Gastroesophageal sphincter (tissue), 4 donors: ENCODE measurements around the gene RNU1-4. TPM values are rescaled to one million over a fixed set of nuclear protein-coding genes. Genes with fewer than 3 reads are reported as not detected.
A peak's percentile ranks its signal among the peaks of the same experiment; 100 is the strongest.
"Not testable (repeated sequence)": the region's sequence is repeated elsewhere in the genome, so short reads cannot be mapped to it uniquely, and the experiment has no call there.

ENCODE experiments used
- ATAC-seq: fragments of 150-250 bp; one replicate; pipeline ENCODE4 v1.9.1; 2016; ENCODE audit warnings: mild to moderate bottlenecking, moderate library complexity
- H3K27ac ChIP-seq, 4 donors: fragments of 200-600 bp; sonication (generic) in 3 of 4; 1 replicate in 3 of 4; 2 replicates in 1 of 4; pipeline ENCODE4 v1.5.1; 2016 to 2019
- H3K27me3 ChIP-seq: fragments of 200-600 bp; sonication (generic); one replicate; pipeline ENCODE4 v1.5.1; 2019
- H3K36me3 ChIP-seq, 2 donors: fragments of 200-600 bp; sonication (generic); one replicate each; pipeline ENCODE4 v1.5.1; 2019; ENCODE audit warnings: control low read depth in 1 of 2
- H3K4me1 ChIP-seq, 3 donors: fragments of 200-600 bp; sonication (generic); 1 replicate in 2 of 3; 2 replicates in 1 of 3; pipeline ENCODE4 v1.5.1; 2016 to 2019; ENCODE audit warnings: control low read depth in 2 of 3
- H3K4me3 ChIP-seq, 2 donors: fragments of 200-600 bp; sonication (generic); one replicate each; pipeline ENCODE4 v1.5.1; 2019; ENCODE audit warnings: mild to moderate bottlenecking in 1 of 2, moderate library complexity in 1 of 2
- H3K9me3 ChIP-seq, 3 donors: fragments of 200-600 bp; sonication (generic); one replicate each; pipeline ENCODE4 v1.5.1; 2017 to 2019; ENCODE audit warnings: control low read depth in 2 of 3
- POLR2AphosphoS5 ChIP-seq: sonication (generic); formaldehyde crosslinking; IDR thresholded peaks from one replicate; pipeline ENCODE4 v1.6.1; 2017; ENCODE audit warnings: antibody characterized with exemption
- WGBS, 2 donors: methylation state at CpG; one replicate each; pipeline ENCODE4 v1.1.5; 2018; ENCODE audit warnings: low coverage in 1 of 2; 5-methylcytosine and 5-hydroxymethylcytosine counted together
- total RNA-seq, 4 donors: library from RNA; depleted of rRNA; stranded (reverse); fragments of >200 nt; gene quantifications; one replicate each; pipeline ENCODE4 v1.1.0, GENCODE V29; 2016

Gene RNU1-4
- total RNA-seq, 4 donors from 2014 or later = under 0.01 TPM; not detected in 1

- 82 to 84% methylated on average over 8 to 14 of the region's 15 CpGs for WGBS, 2 donors
- ATAC-seq = peak; percentile 78
These were observed 24.7 kb downstream of the RNU1-4 start for GRCh38 chr1:16764820-16765655.

GRCh38 chr1:16765731-16766605 is 25.7 kb downstream of the RNU1-4 start:
- ATAC-seq = peak; percentile 75
- H3K9me3 ChIP-seq, H3K36me3 ChIP-seq: not testable (repeated sequence)
- WGBS, 2 donors = 47 to 68% methylated on average over 9 to 13 of the region's 31 CpGs
- Histone ChIP-seq H3K4me3 (peak overlapping the region in 1 of 2 donors; percentile 35), H3K27me3 (peaks cover 18% of the 10 kb centered on the region), H3K4me1 (peaks cover 0 to 16% (median 0%) of the 10 kb centered on the region in 3 donors), H3K27ac (peak overlapping the region in 2 of 4 donors; percentile 64 to 74)

More at GRCh38 chr1:16764820-16765655, 24.7 kb downstream of the RNU1-4 start:
- peak overlapping the region in 1 of 2 donors; percentile 35 for H3K4me3 ChIP-seq
- H3K9me3 ChIP-seq, H3K36me3 ChIP-seq: not testable (repeated sequence)
- peaks cover 28% of the 10 kb centered on the region for H3K27me3 ChIP-seq
- peak overlapping the region in 2 of 4 donors; percentile 64 to 74 for H3K27ac ChIP-seq
- peaks cover 0 to 16% (median 0%) of the 10 kb centered on the region in 3 donors for H3K4me1 ChIP-seq
- TF ChIP-seq POLR2AphosphoS5 = peak; percentile 47

DNA sequence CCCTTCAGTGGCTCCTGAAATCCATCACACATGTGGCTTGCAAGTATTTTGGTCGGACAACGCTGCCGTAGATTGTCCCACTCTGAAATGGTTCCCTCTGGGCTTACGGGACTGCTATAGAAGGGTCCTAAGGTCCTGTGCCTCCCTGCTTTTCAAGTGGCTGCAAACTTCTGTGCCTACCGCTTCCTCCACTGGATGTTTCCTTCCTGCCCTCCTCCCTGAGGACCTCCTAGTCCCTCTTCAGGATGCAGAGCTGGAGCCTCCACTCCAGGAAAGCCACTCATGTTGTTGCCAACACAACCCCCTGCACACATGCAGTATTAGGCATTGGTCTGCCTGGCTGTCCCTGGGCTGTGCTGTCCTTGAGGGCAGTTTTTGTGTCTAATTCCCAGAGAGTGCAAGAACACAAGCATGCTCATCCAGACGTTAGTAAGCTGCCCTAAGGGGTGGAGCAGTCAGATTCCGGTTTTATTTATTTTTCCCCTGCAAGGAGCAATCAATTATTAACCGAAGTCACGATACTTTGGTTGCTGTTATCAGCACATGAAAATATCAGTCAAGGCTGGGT is 26.5 kb downstream of the RNU1-4 start:
- whole genome bisulfite sequencing, 2 donors = 44 to 53% methylated on average over 5 to 8 of the region's 9 CpGs
- peaks cover 18% of the 10 kb centered on the region for H3K27me3 ChIP-seq
- not testable (repeated sequence) for H3K4me3 ChIP-seq, H3K27ac ChIP-seq, ATAC-seq, H3K36me3 ChIP-seq, H3K9me3 ChIP-seq
- H3K4me1 ChIP-seq = peaks cover 0 to 16% (median 0%) of the 10 kb centered on the region in 3 donors

GRCh38 chr1:16770139-16770759 is 29.9 kb downstream of the RNU1-4 start:
- Histone ChIP-seq H3K27me3 (peaks cover 16% of the 10 kb centered on the region), H3K4me1 (peaks cover 0 to 16% (median 5%) of the 10 kb centered on the region in 3 donors)
- ATAC-seq, H3K27ac ChIP-seq, H3K9me3 ChIP-seq, H3K36me3 ChIP-seq, H3K4me3 ChIP-seq: not testable (repeated sequence)
- 46 to 53% methylated on average over 4 to 5 of the region's 5 CpGs for WGBS, 2 donors

GRCh38 chr1:16770896-16771446 is 30.7 kb downstream of the RNU1-4 start:
- 50 to 59% methylated on average over 2 to 3 of the region's 6 CpGs for WGBS, 2 donors
- H3K27ac ChIP-seq, ATAC-seq, H3K36me3 ChIP-seq, H3K9me3 ChIP-seq, H3K4me3 ChIP-seq, H3K4me1 ChIP-seq: not testable (repeated sequence)
- peaks cover 17% of the 10 kb centered on the region for H3K27me3 ChIP-seq

DNA sequence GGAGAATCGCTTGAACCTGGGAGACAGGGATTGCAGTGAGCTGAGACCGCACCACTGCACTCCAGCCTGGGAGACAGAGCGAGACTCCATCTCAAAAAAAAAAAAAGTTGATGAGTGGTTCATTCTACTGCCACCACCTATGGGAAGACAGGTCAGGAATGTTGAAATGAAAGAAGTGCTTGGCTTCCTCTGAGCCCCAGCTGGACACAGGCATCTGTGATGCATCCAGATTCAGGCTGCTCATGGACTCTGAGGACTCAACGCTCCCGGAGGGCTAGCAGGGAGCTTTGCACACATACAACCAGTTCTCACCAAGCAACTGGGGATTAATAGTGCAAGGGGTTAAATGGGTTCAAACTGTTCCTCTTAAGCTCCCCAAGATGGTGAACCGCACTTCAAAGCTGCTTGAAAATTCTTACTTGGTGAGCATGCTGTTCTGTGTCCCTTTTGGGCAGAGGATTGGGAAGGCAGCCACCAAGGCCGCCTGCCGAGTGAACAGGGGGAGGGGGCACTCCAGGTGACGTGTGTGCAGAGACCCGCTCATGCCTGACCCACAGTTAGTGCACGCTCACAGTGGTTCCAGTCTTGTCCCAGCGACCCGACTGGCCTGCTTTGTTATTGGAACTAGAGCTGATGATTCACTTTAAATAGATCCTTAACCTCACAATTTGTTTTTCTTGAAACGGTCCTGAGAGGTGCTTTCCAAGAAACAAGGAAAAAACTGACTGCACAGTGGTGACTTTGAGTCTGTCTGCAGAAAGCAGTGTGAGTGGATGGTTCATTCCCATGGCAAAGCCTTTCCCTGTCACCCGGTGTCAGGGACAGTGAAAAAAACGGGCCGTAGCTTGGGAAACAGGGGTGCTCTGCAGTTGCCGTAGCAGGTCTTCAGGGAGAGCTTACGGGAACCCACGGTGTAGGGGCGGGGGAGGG is 32.2 kb downstream of the RNU1-4 start:
- H3K9me3 ChIP-seq, H3K36me3 ChIP-seq, H3K4me1 ChIP-seq, H3K4me3 ChIP-seq: not testable (repeated sequence)
- Histone ChIP-seq H3K27ac (peak overlapping the region in 1 of 4 donors; percentile 22), H3K27me3 (peaks cover 26% of the 10 kb centered on the region)
- 30 to 36% methylated on average over 9 to 11 of the region's 21 CpGs for WGBS, 2 donors
- peak; percentile 54 for ATAC-seq

- not testable (repeated sequence) for H3K36me3 ChIP-seq, ATAC-seq, H3K4me1 ChIP-seq, H3K27ac ChIP-seq, H3K4me3 ChIP-seq, H3K9me3 ChIP-seq
- WGBS, 2 donors = 66 to 67% methylated on average over 6 to 8 of the region's 9 CpGs
- H3K27me3 ChIP-seq = peaks cover 29% of the 10 kb centered on the region
These were observed 32.9 kb downstream of the RNU1-4 start for GRCh38 chr1:16773205-16773596.

DNA sequence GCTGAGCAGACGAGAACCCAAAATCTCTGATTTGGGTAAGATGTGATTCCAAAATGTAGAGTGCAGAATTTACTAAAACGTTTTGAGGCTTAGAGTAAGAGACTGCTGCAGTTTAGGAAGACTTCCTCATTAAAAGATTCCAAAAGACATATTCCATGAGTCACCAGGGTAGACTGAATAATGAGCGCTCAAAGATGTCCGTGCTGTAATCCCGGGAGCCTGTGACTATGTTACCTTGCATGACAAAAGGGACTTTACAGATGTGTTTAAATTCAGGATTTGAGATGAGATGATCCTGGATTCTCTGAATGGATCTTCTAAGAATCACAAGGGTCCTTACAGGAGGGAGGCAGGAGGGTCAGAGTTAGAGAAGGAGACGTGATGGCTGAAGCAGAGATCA is 33.4 kb downstream of the RNU1-4 start:
- not testable (repeated sequence) for ATAC-seq, H3K36me3 ChIP-seq, H3K9me3 ChIP-seq, H3K27ac ChIP-seq, H3K4me3 ChIP-seq, H3K4me1 ChIP-seq
- 34 to 57% methylated on average over 1 to 2 of the region's 6 CpGs for WGBS, 2 donors
- H3K27me3 ChIP-seq = peaks cover 29% of the 10 kb centered on the region

GRCh38 chr1:16774773-16775172 is 34.5 kb downstream of the RNU1-4 start:
- H3K4me3 ChIP-seq, H3K36me3 ChIP-seq, ATAC-seq, H3K27ac ChIP-seq, H3K9me3 ChIP-seq, H3K4me1 ChIP-seq: not testable (repeated sequence)
- 72% methylated on average over 5 of the region's 14 CpGs; no CpG with 5 or more reads in 1 of the 2 donors for WGBS, 2 donors
- peaks cover 35% of the 10 kb centered on the region for H3K27me3 ChIP-seq

GRCh38 chr1:16775290-16775689 is 35.0 kb downstream of the RNU1-4 start:
- WGBS, 2 donors = 78 to 89% methylated on average over 5 to 6 of the region's 8 CpGs
- H3K27ac ChIP-seq, H3K36me3 ChIP-seq, H3K4me3 ChIP-seq, H3K9me3 ChIP-seq, H3K4me1 ChIP-seq, ATAC-seq: not testable (repeated sequence)
- peaks cover 40% of the 10 kb centered on the region for H3K27me3 ChIP-seq

DNA sequence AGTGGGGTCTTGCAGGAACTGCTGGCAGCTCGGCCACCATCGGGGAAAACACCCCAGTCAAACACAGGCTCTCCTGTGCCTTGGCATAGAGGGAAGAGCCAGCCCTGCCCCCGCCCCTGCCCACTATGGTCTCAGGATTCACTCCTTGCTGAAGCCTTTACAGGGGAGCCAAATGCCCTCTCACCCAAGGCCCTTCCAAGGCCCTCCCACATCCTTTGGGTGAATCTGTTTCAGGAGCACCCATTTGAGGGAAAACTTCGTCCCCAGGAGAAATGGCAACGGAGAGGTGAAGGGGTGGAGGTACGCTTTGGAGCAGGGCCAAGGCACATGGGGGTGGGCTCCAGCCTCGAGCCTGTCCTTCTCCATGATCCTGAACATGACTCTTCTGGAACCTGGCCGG is 35.9 kb downstream of the RNU1-4 start:
- WGBS, 2 donors = no CpG with 5 or more reads among the region's 8 CpGs
- not testable (repeated sequence) for ATAC-seq, H3K4me1 ChIP-seq, H3K36me3 ChIP-seq, H3K4me3 ChIP-seq, H3K27ac ChIP-seq, H3K9me3 ChIP-seq
- H3K27me3 ChIP-seq = peaks cover 43% of the 10 kb centered on the region
